OCI-LY7 (cell line): ENCODE measurements around the gene IGSF8.

Source experiments
- CTCF ChIP-seq: fragments of 200-600 bp; sonication (generic); conservative IDR thresholded peaks from 2 replicates; pipeline ENCODE4 v1.5.1; 2014; ENCODE audit warnings: mild to moderate bottlenecking, antibody characterized with exemption, low read length, moderate library complexity, mixed read lengths
- EZH2phosphoT487 ChIP-seq: fragments of 200-600 bp; sonication (generic); IDR thresholded peaks from 2 replicates; pipeline ENCODE4 v1.6.1; 2018; ENCODE audit warnings: low read depth, borderline replicate concordance, mild to moderate bottlenecking, mixed run types, antibody characterized with exemption, low read length, moderate library complexity, mixed read lengths

- no peak for TF ChIP-seq CTCF
- TF ChIP-seq EZH2phosphoT487: no peak
Measured at GRCh38 chr1:160087118-160087662, 11.2 kb downstream of the IGSF8 start.
